ENCODE data around the gene KCNIP4. TPM values are rescaled to one million over a fixed set of nuclear protein-coding genes. Genes with fewer than 3 reads are reported as not detected.

KCNIP4 gene
- total RNA-seq, 1 donor from 2014 or later = not detected

DNA sequence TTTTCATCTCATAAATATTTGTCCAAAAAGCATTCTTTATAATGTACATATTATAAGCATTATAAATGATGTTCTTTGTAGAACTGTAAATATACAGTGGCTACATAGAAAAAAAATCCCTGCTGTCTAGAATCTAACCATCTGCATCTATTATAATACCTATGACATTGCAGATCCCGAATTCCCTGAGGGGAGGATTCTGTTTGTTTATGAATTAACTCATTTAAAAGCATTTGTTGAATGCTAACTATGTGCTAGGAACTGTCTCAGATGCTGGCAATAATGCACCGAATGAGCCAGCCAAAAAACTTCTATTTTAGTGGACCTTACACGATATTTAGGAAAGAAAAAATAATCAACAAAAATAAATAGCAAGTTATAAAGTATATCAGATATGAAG lies 1058.7 kb downstream of the KCNIP4 start:
- TF ChIP-seq, protein P1, sequence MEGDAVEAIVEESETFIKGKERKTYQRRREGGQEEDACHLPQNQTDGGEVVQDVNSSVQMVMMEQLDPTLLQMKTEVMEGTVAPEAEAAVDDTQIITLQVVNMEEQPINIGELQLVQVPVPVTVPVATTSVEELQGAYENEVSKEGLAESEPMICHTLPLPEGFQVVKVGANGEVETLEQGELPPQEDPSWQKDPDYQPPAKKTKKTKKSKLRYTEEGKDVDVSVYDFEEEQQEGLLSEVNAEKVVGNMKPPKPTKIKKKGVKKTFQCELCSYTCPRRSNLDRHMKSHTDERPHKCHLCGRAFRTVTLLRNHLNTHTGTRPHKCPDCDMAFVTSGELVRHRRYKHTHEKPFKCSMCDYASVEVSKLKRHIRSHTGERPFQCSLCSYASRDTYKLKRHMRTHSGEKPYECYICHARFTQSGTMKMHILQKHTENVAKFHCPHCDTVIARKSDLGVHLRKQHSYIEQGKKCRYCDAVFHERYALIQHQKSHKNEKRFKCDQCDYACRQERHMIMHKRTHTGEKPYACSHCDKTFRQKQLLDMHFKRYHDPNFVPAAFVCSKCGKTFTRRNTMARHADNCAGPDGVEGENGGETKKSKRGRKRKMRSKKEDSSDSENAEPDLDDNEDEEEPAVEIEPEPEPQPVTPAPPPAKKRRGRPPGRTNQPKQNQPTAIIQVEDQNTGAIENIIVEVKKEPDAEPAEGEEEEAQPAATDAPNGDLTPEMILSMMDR (IDR thresholded peaks at IDR 0.05) = no peak
- no peak for DNase-seq

DNA sequence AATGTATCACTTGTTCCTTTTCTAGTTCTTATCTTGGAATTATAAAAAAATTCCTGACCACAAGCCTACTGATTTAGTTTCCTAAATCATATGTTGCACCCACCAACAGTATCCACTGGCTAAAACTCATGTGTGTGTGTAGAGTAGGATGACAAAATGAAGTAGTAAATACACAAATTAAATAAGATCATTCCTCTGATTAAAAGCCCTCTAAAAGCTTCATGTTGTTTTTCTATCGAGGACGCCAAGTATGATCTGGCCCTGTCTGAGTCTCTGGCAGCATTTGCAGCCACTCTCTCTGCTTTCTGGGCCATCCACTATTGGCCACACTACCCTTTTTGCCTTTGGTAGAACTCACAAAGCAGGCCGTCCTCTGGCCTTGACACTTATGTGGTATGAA lies 1064.9 kb downstream of the KCNIP4 start:
- Histone ChIP-seq H3K27ac (no peak overlapping the region), H3K4me1 (no peaks in the 10 kb centered on the region), H3K4me3 (no peak overlapping the region), H3K27me3 (no peaks in the 10 kb centered on the region), H3K9me3 (no peaks in the 10 kb centered on the region), H3K36me3 (no peaks in the 10 kb centered on the region)
- intact Hi-C loops (cut with DNase I) = no loop called here
- DNase-seq = no peak
- TF ChIP-seq, protein P1 (IDR thresholded peaks at IDR 0.05) = no peak
- ATAC-seq = no peak

More for the DNA sequence above, 1058.7 kb downstream of the KCNIP4 start:
- Histone ChIP-seq H3K4me1 (no peaks in the 10 kb centered on the region), H3K4me3 (no peak overlapping the region), H3K27me3 (no peaks in the 10 kb centered on the region), H3K9me3 (no peaks in the 10 kb centered on the region), H3K36me3 (no peaks in the 10 kb centered on the region), H3K27ac (no peak overlapping the region)
- intact Hi-C loops (cut with DNase I) = no loop called here
- no peak for ATAC-seq

DNA sequence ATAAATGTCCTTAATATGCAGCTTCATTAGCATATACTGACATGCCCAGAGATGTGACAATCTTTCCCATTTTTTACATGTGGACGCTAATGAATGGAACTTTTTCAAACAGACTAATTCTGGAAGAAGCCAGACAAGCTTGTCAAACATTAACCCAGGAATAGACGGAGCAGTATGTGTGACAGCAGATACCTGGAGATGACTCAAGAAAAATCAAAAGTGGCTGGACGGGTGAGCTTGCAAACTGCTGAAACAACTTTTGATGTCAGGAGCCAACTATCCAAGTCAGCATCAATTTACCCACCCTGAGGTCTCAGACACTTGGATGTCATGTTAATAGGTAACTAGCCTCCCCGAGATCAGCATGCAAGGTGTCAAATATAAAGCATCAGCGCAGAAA lies 1065.3 kb downstream of the KCNIP4 start:
- Histone ChIP-seq H3K9me3 (no peaks in the 10 kb centered on the region), H3K4me1 (no peaks in the 10 kb centered on the region), H3K27ac (no peak overlapping the region), H3K36me3 (no peaks in the 10 kb centered on the region), H3K4me3 (no peak overlapping the region), H3K27me3 (no peaks in the 10 kb centered on the region)
- TF ChIP-seq, protein P1 (IDR thresholded peaks at IDR 0.05) = no peak
- intact Hi-C loops (cut with DNase I) = no loop called here
- no peak for DNase-seq
- ATAC-seq = no peak

DNA sequence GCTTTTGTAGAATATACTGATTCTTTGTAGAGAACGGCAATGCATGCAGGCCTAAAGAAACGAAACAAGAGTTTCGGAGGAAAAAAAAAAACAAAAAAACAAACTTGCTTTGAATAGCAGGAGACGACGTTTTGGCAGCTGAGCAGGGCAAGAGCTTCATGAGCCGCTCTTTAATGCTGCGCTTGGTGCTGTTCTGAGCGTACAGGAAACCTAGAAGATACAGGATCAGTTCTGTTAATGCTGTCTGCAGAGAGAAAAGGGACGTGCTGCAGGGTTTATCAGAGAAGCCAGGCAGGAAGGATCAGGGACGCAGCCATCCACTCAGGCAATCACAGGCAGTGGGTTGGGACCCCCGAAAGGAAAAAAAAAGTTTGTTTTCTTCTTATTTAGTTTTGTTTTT lies 1066.1 kb downstream of the KCNIP4 start:
- TF ChIP-seq, protein P1 (IDR thresholded peaks at IDR 0.05) = no peak
- H3K4me1 ChIP-seq = no peaks in the 10 kb centered on the region
- DNase-seq (no peak), ATAC-seq (no peak)
- H3K27me3 ChIP-seq = no peaks in the 10 kb centered on the region
- H3K4me3 ChIP-seq = no peak overlapping the region
- intact Hi-C loops (cut with DNase I) = no loop called here
- H3K27ac ChIP-seq = no peak overlapping the region
- H3K9me3 ChIP-seq = no peaks in the 10 kb centered on the region
- H3K36me3 ChIP-seq = no peaks in the 10 kb centered on the region

DNA sequence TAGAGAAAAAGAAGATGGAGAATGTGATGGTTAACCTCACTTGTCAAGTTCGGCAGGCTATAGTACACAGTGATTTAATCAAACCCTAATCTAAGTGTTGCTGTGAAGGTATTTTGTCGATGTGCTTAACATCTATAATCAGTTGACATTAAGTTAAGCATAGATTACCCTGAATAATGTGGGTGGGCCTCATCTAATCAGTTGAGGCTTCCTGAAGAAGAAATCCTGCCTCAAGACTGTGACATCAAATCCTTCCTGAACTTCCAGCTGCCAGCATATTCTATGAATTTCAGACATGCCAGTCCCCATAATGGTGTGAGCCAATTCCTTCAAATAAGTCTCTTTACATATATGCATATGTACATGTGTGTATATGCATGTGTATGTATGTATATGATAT lies 1066.9 kb downstream of the KCNIP4 start:
- no peaks in the 10 kb centered on the region for H3K9me3 ChIP-seq
- H3K27ac ChIP-seq = no peak overlapping the region
- no peak for DNase-seq
- intact Hi-C loops (cut with DNase I) = no loop called here
- no peaks in the 10 kb centered on the region for H3K4me1 ChIP-seq
- H3K4me3 ChIP-seq = no peak overlapping the region
- no peaks in the 10 kb centered on the region for H3K27me3 ChIP-seq
- TF ChIP-seq, protein P1 (IDR thresholded peaks at IDR 0.05) = no peak
- H3K36me3 ChIP-seq = no peaks in the 10 kb centered on the region
- ATAC-seq = no peak

DNA sequence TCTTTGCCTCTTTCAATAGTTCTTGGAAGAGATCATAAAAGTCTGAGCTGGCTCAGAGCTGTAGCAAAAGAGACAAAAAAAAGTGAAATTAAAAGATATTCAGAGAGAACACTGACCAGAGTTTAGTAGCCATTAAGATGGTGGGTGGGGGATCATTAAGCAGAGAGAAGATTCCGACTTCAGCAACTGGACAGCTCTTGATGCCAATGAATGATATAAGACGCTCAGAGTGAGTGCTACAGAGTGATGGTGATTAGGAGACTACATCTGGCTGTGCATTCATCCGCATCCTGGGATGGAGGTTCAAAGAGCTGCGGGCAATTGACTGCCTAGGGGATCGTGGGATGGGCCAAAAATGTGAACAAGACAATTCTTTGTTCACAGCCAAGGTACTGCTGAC lies 1069.8 kb downstream of the KCNIP4 start:
- Histone ChIP-seq H3K27me3 (no peaks in the 10 kb centered on the region), H3K4me3 (no peak overlapping the region), H3K36me3 (no peaks in the 10 kb centered on the region), H3K4me1 (no peaks in the 10 kb centered on the region), H3K27ac (no peak overlapping the region), H3K9me3 (no peaks in the 10 kb centered on the region)
- intact Hi-C loops (cut with DNase I) = no loop called here
- no peak for DNase-seq
- TF ChIP-seq, protein P1 (IDR thresholded peaks at IDR 0.05) = no peak
- ATAC-seq = no peak

Data from upper lobe of right lung (tissue), 1 donor.